Endothelial cell of umbilical vein (primary cell): ENCODE measurements around the gene SFXN2. TPM values are rescaled to one million over a fixed set of nuclear protein-coding genes. Genes with fewer than 3 reads are reported as not detected.

Source experiments
- BruUV-seq: library from RNA; stranded (reverse); fragments of 400-500 nt; replicated peaks from 2 replicates; lab custom pipeline; 2021; lab: Mats Ljungman, UMichigan
- CTCF ChIA-PET: fragments of 300-600, 350-600 bp; sonication (Branson Sonifier 250); formaldehyde crosslinking; loops from one replicate; lab custom pipeline; 2021; ENCODE audit warnings: antibody characterized with exemption, inconsistent platforms; lab: Charles Lee
- POLR2A ChIA-PET: fragments of 300-600, 350-600 bp; sonication (Branson Sonifier 250); formaldehyde crosslinking; loops from one replicate; lab custom pipeline; 2021; ENCODE audit warnings: antibody characterized with exemption, inconsistent platforms; lab: Charles Lee
- DNase-seq: peaks from one replicate; pipeline ENCODE4 v3.0.0-alpha.2; 2011; ENCODE audit warnings: low read depth, low spot score
- FAIRE-seq: peaks from 2 replicates; lab custom pipeline; 2011; peaks lifted over from hg19 to GRCh38; lab: Jason Lieb, UNC
- H2AFZ ChIP-seq: 2 replicates; pipeline ENCODE4 v1.6.0; 2012; ENCODE audit warnings: low read depth, low read length, control low read depth, inconsistent platforms
- H3K27ac ChIP-seq: 2 replicates; pipeline ENCODE4 v1.5.1; 2011; ENCODE audit warnings: low read depth, mild to moderate bottlenecking, control low read depth, low read length, moderate library complexity; ENCODE audit not compliant: insufficient read depth
- H3K27me3 ChIP-seq, 2 experiments: 2 replicates each; pipeline versions ENCODE4 v1.6.0 to v1.6.1; 2011; ENCODE audit warnings: low read length in 2 of 2, mixed read lengths in 1 of 2; ENCODE audit not compliant: control insufficient read depth in 2 of 2, insufficient read depth in 2 of 2
- H3K36me3 ChIP-seq, 2 experiments: 2 replicates in 1 of 2; 3 replicates in 1 of 2; pipeline ENCODE4 v1.5.1; 2011; ENCODE audit warnings: low read length in 2 of 2, mild to moderate bottlenecking in 1 of 2, moderate library complexity in 1 of 2; ENCODE audit not compliant: control insufficient read depth in 2 of 2, insufficient read depth in 2 of 2; ENCODE audit errors: extremely low read depth in 1 of 2
- H3K4me1 ChIP-seq: 3 replicates; pipeline ENCODE4 v1.5.1; 2011; ENCODE audit warnings: mild to moderate bottlenecking, low read length; ENCODE audit not compliant: control insufficient read depth, insufficient read depth; ENCODE audit errors: extremely low read depth
- H3K4me2 ChIP-seq: 2 replicates; pipeline ENCODE4 v1.6.1; 2011; ENCODE audit warnings: low read length, control low read depth, mixed read lengths; ENCODE audit not compliant: insufficient read depth
- H3K4me3 ChIP-seq, 3 experiments: fragments of 200-600 bp in 1 of 3; sonication (generic), shearing (Covaris generic) in 1 of 3; replicated peaks in 1 of 3; 2 replicates each; pipeline ENCODE4 v1.5.1; 2011 to 2016; ENCODE audit warnings: control low read depth in 3 of 3, low read length in 3 of 3, mild to moderate bottlenecking in 2 of 3, inconsistent platforms in 1 of 3, low read depth in 1 of 3, moderate library complexity in 1 of 3; ENCODE audit not compliant: insufficient read depth in 1 of 3
- H3K79me2 ChIP-seq: 2 replicates; pipeline ENCODE4 v1.6.0; 2012; ENCODE audit warnings: low read length, inconsistent platforms; ENCODE audit not compliant: control insufficient read depth, insufficient read depth
- H3K9ac ChIP-seq: replicated peaks from 2 replicates; pipeline ENCODE3; 2011; ENCODE audit warnings: low read length, control low read depth; ENCODE audit not compliant: insufficient read depth; ENCODE audit errors: extremely low read depth
- H3K9me1 ChIP-seq: replicated peaks from 3 replicates; pipeline ENCODE4 v1.6.0; 2011; ENCODE audit warnings: mild to moderate bottlenecking, low read length; ENCODE audit not compliant: control insufficient read depth, insufficient read depth; ENCODE audit errors: extremely low read depth
- H3K9me3 ChIP-seq: replicated peaks from 2 replicates; pipeline ENCODE4 v1.5.1; 2012; ENCODE audit warnings: low read length, inconsistent platforms; ENCODE audit not compliant: control insufficient read depth, insufficient read depth
- H4K20me1 ChIP-seq: replicated peaks from 2 replicates; pipeline ENCODE3; 2011; ENCODE audit warnings: mild to moderate bottlenecking, low read length; ENCODE audit not compliant: control insufficient read depth, insufficient read depth; ENCODE audit errors: extremely low read depth
- CTCF ChIP-seq, 2 donors: IDR thresholded peaks; 1 replicate in 1 of 2; 2 replicates in 1 of 2; pipeline ENCODE4 v1.5.1; 2011; ENCODE audit warnings: low read length in 2 of 2, mild to moderate bottlenecking in 2 of 2, moderate library complexity in 2 of 2, control low read depth in 1 of 2, inconsistent platforms in 1 of 2, low read depth in 1 of 2; ENCODE audit not compliant: insufficient read depth in 1 of 2; ENCODE audit errors: extremely low read depth in 1 of 2
- EZH2 ChIP-seq: IDR thresholded peaks from 2 replicates; pipeline ENCODE4 v1.6.1; 2012; ENCODE audit warnings: borderline replicate concordance, low read depth, mild to moderate bottlenecking, moderate library complexity, low read length, inconsistent platforms; ENCODE audit not compliant: severe bottlenecking
- FOS ChIP-seq: IDR thresholded peaks from 2 replicates; pipeline ENCODE4 v1.6.1; 2011; ENCODE audit warnings: mild to moderate bottlenecking, low read length, moderate library complexity, borderline replicate concordance; ENCODE audit not compliant: insufficient read depth
- GATA2 ChIP-seq: IDR thresholded peaks from 2 replicates; pipeline ENCODE4 v1.7.0; 2011; ENCODE audit warnings: low read depth, mild to moderate bottlenecking, moderate library complexity, mixed read lengths, low read length; ENCODE audit not compliant: insufficient read length, insufficient read depth
- JUN ChIP-seq: IDR thresholded peaks from 2 replicates; pipeline ENCODE4 v1.6.1; 2011; ENCODE audit warnings: borderline replicate concordance, low read depth; ENCODE audit not compliant: insufficient read length, insufficient read depth
- MAX ChIP-seq: IDR thresholded peaks from 2 replicates; pipeline ENCODE4 v1.6.1; 2011; ENCODE audit not compliant: insufficient read depth, insufficient read length
- MYC ChIP-seq: IDR thresholded peaks from one replicate; pipeline ENCODE4 v1.6.1; 2011; ENCODE audit warnings: mild to moderate bottlenecking, low read depth, low read length
- POLR2A ChIP-seq: IDR thresholded peaks from 2 replicates; pipeline ENCODE4 v1.6.1; 2012; ENCODE audit warnings: low read depth, mild to moderate bottlenecking, control low read depth, low read length
- POLR2AphosphoS5 ChIP-seq: IDR thresholded peaks from 2 replicates; pipeline ENCODE4 v1.6.1; 2012; ENCODE audit warnings: low read depth, mild to moderate bottlenecking, control low read depth, low read length, moderate library complexity; ENCODE audit not compliant: insufficient read depth
- dilution Hi-C: fragments of 300-500 bp; cut with MboI; formaldehyde crosslinking; loops from one replicate; pipeline ENCODE4 v1.15.0; 2019; ENCODE audit warnings: low sequenced_read_pairs; ENCODE audit not compliant: extremely low pct_ligation_motif_present
- intact Hi-C: fragments of 100-400 bp; cut with micrococcal nuclease; formaldehyde crosslinking; loops from one replicate; pipeline ENCODE4 v1.10.0; 2022
- polyA plus RNA-seq, 4 experiments: library from polyadenylated mRNA; depleted of rRNA in 3 of 4; stranded (reverse) in 3 of 4; unstranded in 1 of 4; fragments of >200 nt; gene quantifications; 2 replicates each; pipeline versions ENCODE4 v1.2.1 to v1.2.3, GENCODE V29; 2011 to 2012; ENCODE audit warnings: missing spikeins in 1 of 4
- total RNA-seq: library from RNA; stranded (reverse); gene quantifications from 2 replicates; pipeline ENCODE4 v1.2.3, GENCODE V29; 2021

The SFXN2 gene
- total and polyA plus RNA-seq, 2 donors (not counting 3 experiments of a cell fraction or from before 2014, with no cell fraction given), result 9.8 to 17.0 TPM

GRCh38 chr10:102781921-102782557 lies 67.6 kb downstream of the SFXN2 start:
- H3K4me3 ChIP-seq, result no peak overlapping the region
- CTCF ChIA-PET, result interaction anchor here (1.3 to 1.6 kb wide), 2 partner anchors 19 to 21 kb away, joined by 4 to 5 read pairs; no protein-coding TSS in a partner anchor

More at GRCh38 chr10:102781921-102782557, 67.6 kb downstream of the SFXN2 start:
- Histone ChIP-seq H2AFZ (no peak overlapping the region), H3K9me3 (no peaks in the 10 kb centered on the region), H3K4me1 (peaks cover 58% of the 10 kb centered on the region), H3K9me1 (no peaks in the 10 kb centered on the region), H3K9ac (peak overlapping the region; percentile 55), H3K4me2 (peak overlapping the region; percentile 50), H4K20me1 (no peaks in the 10 kb centered on the region), H3K79me2 (peaks cover 24% of the 10 kb centered on the region), H3K27me3 (no peaks in the 10 kb centered on the region), H3K36me3 (peaks cover 0 to 2% of the 10 kb centered on the region in 2 experiments), H3K27ac (peak overlapping the region; percentile 77)
- intact Hi-C loops, result loop anchor here (1.0 kb wide), 3 partner anchors 21 to 34 kb away; no protein-coding TSS in a partner anchor
- DNase-seq, result peak; percentile 83
- TF ChIP-seq EZH2 (no peak), CTCF (IDR thresholded peaks at IDR 0.05; ENCODE audit: extremely low read depth in 1 of 2, insufficient read depth in 1 of 2, low read depth in 1 of 2, low read length in 2 of 2) (no peak), FOS (no peak), MAX (no peak), POLR2A (no peak), MYC (no peak), POLR2AphosphoS5 (no peak), GATA2 (no peak), JUN (no peak)
- dilution Hi-C loops, result no loop called here
- BruUV-seq, result no TSS peak
- FAIRE-seq, result peak; percentile 94
- POLR2A ChIA-PET, result interaction anchor here (1.5 kb wide), 1 partner anchor 21 kb away, joined by 7 read pairs; no protein-coding TSS in a partner anchor
